Fibroblast of skin of abdomen (primary cell): ENCODE measurements around the gene CRACDL.

Source experiments
- DNase-seq: peaks from one replicate; pipeline ENCODE4 v3.0.0-alpha.2; 2013

CRACDL gene

GRCh38 chr2:98854682-98855081 is 81.3 kb downstream of the CRACDL start:
- no peak for DNase-seq

- DNase-seq, result no peak
Measured at GRCh38 chr2:98852932-98853331, 83.1 kb downstream of the CRACDL start.

GRCh38 chr2:98850074-98850473 is 86.0 kb downstream of the CRACDL start:
- no peak for DNase-seq

DNA sequence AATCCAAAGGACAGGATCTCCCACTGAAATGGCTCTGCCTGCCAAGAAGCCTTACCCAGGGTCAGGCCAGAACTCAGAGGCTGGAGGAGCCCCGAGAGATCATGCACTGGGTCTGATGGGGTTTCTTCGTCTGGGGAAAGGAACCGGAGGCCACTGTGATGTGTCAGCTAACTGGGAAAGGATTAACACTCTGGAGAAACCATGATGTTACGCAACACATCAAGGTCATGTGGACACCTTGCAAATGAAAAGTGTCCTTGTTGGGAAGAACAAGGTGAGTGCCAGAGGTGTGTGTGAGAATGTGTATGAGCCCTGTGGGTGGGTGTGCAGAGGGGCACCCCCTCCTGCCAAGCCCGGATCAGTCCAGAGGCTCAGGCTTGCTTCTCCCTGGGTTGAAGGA is 86.9 kb downstream of the CRACDL start:
- DNase-seq, result no peak

GRCh38 chr2:98847853-98848252 is 88.2 kb downstream of the CRACDL start:
- no peak for DNase-seq

DNA sequence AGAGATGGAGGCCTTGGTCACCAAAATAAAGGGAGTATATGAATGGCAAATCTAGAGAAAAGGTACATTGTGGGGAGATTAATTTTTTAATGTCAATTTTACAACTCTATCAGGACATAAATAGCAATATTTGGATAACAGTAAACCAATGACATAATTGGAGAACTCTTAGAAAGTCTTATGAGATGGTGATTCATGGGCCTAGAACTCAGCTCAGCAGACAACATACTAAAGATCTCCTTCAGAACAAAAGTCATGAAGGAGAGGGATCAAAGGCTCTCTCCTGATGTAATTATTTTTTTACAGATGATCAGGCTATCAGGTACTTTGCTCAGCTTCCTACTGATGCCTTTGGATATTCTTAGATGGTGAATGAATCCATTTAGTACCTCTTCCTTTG is 90.0 kb downstream of the CRACDL start:
- no peak for DNase-seq

DNA sequence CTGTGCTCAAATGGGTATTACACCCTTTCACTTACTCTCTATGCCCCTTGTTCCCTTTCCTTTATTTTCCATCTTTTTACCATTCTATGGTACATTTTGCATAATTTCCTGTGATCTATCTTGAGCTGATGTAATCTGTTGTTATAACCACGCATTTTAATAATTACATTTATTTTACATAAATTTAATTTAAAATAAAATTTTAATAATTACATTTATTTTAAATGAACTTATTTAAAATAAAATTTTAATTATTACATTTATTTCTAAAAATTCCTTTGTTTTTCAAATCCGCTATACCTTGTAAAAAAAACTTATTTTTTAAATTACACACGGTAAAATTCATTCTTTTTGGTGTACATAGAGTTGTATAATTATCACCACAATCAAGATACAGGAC is 93.9 kb downstream of the CRACDL start:
- no peak for DNase-seq

DNA sequence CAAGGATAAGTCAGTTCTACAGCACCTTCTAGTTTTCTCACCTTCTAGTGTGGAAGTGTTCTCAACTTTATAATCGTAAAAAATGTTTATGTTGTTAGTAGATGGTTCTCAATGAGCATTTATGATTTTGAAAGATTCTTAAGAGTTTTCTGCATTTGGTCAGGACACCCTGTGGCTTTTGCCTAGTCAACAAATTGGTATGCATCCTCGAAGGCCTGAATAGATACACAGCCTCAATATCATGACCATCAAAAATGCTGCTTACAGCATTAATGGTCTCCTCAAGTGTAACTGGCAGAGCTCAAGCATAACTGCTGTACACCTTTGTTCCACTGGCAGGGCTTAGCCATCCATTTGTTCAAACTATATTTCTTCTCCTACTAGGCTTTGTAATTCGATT is 96.7 kb downstream of the CRACDL start:
- DNase-seq, result peak; percentile 54

GRCh38 chr2:98835831-98836385 is 100.1 kb downstream of the CRACDL start:
- no peak for DNase-seq

GRCh38 chr2:98833917-98834263 is 102.1 kb downstream of the CRACDL start:
- no peak for DNase-seq

DNA sequence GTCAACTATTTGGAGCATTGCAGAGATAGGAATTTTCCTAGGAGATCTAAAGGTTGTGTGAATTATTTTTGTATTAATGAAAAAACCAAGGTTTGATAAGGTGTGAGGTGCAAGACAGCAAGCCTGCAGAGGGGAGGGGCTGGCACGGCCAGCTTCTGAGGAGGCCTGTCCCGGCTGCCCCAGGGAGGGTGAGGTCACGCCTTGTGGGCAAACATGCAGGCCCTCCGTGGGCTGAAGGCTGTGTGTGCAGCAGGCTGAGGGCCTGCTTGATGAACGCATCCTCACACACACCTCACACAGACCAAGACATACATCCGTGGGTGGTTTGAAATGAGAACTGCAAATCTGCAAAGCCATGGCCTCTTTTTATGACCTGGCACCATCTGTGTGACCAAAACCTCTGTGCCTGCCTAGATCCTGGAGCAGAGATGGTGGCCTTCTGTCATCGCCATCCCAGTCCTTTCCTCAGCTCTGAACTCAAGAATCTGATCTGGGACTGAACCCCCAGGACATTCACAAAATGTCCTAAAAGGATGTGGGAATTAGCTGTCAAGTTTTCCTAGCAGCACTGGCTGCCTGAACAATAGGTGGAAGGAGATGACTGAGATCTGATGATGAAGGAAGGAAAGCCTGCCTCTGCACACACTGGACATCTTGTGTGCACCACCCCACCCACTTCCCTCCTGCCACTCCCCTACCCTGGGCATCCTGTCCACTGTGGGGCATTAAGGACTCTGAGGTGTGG is 102.7 kb downstream of the CRACDL start:
- DNase-seq, result no peak

DNA sequence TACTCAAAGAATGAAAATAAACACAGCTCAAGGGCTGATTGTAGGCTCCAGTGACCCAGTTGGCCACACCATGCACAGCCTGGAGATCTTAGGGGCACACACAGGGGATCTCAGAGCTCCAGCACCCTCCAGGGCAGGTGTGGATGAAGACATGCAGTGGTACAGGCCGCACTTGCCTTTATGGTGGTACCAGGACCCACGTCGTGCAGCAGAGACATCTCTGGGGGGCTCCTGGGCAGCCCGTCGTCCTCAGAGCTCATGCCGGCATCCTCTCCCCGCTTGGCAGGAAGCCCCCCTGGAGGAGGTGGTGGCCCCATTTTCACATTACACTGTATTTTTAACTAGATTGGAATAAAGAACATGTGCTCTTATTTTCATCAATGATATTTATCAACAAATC is 103.9 kb downstream of the CRACDL start:
- no peak for DNase-seq

DNA sequence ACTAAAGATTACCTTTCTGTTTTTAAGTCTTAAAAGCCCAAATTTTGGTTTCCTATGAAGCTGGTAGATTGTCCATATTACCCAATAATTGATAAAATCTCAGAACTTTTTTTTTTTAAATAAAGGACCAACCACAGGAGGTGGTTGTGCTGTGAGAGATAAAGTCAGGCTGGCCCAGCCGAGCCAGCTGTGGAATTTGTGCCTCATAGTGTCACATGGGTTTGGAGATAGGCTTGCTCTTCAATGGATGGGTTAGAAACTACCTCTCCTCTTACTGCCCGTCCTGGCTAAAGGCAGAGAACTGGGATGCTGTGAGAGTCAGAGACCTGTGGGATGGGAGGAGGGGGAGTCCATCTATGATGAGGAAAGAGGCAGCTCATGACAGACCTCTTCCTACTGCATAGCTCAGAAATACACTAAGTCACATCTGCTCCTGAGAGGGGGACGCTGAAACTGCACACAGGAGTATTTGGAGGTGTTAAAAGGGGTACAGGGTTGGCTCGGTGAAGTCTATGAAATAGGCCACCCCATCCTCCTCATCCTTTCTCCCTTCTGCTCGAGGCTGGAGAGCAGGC is 105.4 kb downstream of the CRACDL start:
- no peak for DNase-seq

DNA sequence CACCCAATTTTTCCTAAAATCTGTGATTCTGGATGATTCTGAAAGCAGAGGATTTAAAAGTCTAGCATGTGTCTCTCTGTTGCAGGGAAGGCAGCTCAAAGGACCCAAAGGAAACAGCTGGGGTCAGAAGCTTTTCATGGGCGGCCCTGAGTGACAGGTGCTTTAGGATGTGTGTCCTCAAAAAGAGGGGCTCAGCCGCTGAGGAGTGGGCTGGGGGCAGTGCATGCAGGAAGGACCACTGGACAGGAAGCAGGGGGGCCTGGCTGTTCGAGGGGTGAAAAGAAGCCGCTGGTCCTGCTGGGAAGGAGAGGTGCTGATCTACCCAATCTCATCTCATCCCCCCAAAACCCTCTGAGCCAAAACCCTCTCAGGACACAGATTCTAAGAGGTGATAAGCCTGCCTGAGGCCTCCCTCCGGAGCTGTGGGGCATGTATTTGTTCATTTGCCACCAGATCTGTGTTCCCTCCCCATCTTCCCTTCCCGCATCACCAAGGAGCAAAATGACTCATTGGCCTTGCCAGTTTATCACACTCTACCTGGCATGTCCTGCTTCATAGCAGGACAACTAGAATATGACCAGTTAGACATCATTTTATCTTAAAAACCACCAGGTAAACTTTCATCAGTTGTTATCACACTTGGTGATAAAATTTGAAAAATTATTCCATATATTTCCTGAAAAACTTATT is 106.3 kb downstream of the CRACDL start:
- no peak for DNase-seq

- DNase-seq, result no peak
Measured at GRCh38 chr2:98828793-98829371, 107.1 kb downstream of the CRACDL start.

DNA sequence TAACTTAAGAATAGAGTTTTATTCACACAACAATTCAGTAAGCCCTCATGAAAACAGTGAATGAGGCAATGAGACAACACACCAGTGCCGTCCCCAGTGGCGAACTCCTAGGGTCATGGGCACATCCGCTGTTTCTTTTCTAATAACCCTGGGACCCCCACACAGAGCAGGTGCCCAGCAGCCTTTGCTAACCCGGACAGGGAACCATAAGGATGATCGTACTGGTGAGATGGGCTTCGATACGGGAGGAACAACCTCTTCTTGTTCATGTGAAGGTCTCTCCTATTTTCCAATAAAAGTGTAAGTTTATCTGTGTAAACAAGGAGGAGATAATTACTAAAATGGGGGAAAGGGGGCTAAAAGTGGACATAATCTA is 107.7 kb downstream of the CRACDL start:
- DNase-seq, result no peak

GRCh38 chr2:98827625-98828368 is 108.2 kb downstream of the CRACDL start:
- DNase-seq, result no peak

DNA sequence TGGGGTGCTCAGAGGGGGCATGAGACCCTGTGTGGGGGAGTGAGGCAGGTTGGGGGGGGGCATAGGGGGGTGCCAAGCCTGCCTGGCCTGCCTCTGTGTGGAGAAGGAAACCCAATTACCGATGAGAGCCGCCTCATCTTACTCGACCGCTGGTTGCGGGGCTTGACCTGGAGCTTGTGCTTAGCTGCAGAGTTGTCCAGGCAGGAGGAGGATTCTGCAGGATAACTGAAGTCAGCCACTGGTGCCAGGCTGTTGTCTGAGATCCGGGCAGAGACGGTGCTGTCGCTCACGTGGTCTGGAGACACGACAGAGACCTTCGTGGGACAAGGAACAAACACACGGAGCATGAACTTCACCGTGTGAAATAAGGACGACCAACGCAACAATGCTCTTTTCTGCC is 109.2 kb downstream of the CRACDL start:
- DNase-seq, result no peak

DNA sequence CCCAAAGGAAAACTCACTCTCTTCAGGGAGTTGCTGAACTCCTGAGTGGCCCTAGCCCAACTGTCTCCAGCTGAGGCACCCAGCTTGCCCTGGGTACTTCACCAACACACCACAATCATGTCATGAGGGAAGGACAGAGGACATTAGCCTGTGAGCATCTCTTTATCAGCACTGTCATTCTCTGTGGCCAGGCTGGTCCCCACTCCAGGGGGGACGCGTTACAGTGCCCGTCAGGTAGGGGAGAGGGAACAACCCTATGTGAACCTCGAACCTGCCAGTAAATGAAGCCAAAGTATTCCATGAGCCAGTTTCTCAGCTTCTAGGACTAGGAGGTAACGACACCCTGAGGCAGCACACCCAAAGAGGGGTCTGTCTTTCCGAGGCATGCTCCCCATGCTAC is 110.2 kb downstream of the CRACDL start:
- no peak for DNase-seq

- DNase-seq, result no peak
Measured at GRCh38 chr2:98825404-98825803, 110.6 kb downstream of the CRACDL start.

DNA sequence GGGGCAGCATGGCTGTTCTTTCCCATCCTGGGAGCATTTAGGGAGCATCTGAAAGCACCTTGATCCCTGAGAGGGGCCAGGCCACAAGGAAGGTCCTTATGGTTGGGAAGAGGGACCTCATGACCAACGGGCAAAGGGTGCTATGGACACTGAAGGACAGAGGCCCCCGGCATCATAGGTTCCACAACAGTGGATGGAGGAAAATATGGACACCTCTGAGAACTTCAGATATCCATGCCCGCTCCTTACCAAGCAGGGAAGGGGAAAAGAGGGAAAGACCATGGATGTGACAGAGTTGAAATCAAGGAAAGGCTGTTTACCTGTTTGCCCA is 111.0 kb downstream of the CRACDL start:
- no peak for DNase-seq

DNA sequence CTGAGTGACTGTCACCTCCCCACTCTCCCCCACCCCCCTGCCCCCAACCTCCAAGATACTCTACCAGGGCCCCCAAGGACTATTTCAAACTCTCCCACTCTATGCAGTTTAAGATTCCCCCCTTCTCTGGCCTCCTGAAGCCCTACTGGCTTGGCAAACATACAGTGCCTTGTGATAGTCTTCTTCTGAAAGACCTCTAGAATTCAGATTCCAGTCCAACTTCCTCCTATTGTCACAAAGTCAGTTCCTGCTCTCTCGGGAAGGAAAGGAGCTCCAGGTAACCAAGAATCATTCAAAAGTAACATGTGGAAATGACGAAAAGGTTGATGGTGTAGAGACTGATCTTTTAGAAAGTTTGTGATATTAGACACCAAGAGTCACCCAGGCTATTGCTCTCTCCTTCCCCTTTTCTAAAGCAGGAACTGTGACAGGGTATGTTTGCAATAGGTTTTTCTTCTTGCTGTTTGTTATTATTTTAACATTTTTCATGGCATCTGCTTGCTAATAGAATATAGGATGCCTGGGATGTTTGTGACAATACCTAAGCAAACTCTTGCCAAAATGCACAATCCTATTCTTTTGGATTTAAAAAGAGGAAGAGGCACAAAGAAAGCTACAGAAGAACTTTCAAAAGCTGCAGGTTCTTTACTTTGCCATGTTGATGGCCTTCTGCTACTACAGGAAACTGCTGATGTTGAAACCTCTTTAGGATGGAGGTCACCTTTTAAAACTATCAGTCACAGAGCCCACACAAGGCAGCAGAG is 111.6 kb downstream of the CRACDL start:
- no peak for DNase-seq
